Mammary epithelial cell (primary cell): Measurements from ENCODE around the gene PYDC1.

ENCODE experiments used
- CTCF ChIP-seq, 2 donors: IDR thresholded peaks in 1 of 2; conservative IDR thresholded peaks in 1 of 2; 2 replicates each; pipeline ENCODE4 v1.5.1; 2011 to 2012; ENCODE audit warnings: inconsistent platforms in 2 of 2, low read length in 2 of 2, mild to moderate bottlenecking in 2 of 2, control low read depth in 1 of 2, low read depth in 1 of 2; ENCODE audit not compliant: insufficient read depth in 1 of 2; ENCODE audit errors: extremely low read depth in 1 of 2
- EZH2 ChIP-seq: IDR thresholded peaks from 2 replicates; pipeline ENCODE4 v1.6.1; 2012; ENCODE audit warnings: low read length, inconsistent platforms, borderline replicate concordance

GRCh38 chr16:31184888-31185287, 32.0 kb downstream of the PYDC1 start:
- no peak for TF ChIP-seq CTCF (conservative IDR thresholded peaks at IDR 0.05 in 1 of 2, IDR thresholded peaks at IDR 0.05 in 1 of 2; ENCODE audit: extremely low read depth in 1 of 2, insufficient read depth in 1 of 2, low read depth in 1 of 2, low read length in 2 of 2)
- no peak for TF ChIP-seq EZH2
